Vagina (tissue), 2 donors: ENCODE data around the gene SPHK1.

ENCODE experiments used
- POLR2AphosphoS5 ChIP-seq, 2 donors: sonication (generic); formaldehyde crosslinking; IDR thresholded peaks; one replicate each; pipeline ENCODE4 v1.9.0; 2017; ENCODE audit warnings: antibody characterized with exemption in 2 of 2, mild to moderate bottlenecking in 2 of 2, low read depth in 1 of 2; ENCODE audit not compliant: insufficient read depth in 1 of 2
- TF ChIP-seq, protein P1 (sequence below), 3 experiments: fragments of 450-650 bp in 2 of 3; fragments of 200-600 bp in 1 of 3; sonication (generic) in 1 of 3; IDR thresholded peaks; one replicate each; pipeline ENCODE4 v1.5.1; 2017 to 2019; ENCODE audit warnings: antibody characterized with exemption in 3 of 3, mild to moderate bottlenecking in 2 of 3, moderate library complexity in 2 of 3

DNA sequence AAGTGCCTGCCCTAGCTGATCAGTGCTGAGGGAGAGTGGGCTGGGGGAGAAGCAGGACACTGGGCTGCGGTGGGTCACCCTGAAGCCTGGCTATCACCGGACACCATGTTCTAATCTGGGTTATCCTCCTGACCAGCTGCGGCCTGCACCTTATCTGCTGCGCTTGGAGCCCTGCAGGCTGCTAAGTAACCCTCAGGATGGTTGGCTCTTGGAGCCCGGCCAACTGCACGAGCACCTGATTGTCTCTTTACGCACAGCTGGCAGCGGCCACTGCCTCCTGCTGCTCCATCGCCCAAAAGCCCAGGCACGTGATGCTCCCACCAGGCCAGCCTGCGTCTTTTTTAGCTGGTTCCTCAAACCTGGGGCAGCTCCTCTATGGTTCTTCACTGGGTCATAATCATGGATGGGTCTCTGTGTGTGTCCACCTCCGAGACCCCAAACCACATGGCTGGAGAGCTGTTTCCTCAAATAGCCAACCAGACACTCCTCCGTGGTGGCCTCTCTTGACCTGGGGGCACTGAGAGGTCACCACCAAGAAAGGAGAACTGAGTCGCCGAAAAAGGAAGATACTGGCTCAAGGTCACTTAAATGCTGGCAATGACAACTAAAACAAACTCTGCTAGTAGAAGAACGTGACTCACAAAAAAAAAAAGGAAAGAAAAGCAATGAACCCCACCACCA, 21.7 kb downstream of the SPHK1 start:
- TF ChIP-seq, protein P1, sequence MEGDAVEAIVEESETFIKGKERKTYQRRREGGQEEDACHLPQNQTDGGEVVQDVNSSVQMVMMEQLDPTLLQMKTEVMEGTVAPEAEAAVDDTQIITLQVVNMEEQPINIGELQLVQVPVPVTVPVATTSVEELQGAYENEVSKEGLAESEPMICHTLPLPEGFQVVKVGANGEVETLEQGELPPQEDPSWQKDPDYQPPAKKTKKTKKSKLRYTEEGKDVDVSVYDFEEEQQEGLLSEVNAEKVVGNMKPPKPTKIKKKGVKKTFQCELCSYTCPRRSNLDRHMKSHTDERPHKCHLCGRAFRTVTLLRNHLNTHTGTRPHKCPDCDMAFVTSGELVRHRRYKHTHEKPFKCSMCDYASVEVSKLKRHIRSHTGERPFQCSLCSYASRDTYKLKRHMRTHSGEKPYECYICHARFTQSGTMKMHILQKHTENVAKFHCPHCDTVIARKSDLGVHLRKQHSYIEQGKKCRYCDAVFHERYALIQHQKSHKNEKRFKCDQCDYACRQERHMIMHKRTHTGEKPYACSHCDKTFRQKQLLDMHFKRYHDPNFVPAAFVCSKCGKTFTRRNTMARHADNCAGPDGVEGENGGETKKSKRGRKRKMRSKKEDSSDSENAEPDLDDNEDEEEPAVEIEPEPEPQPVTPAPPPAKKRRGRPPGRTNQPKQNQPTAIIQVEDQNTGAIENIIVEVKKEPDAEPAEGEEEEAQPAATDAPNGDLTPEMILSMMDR (IDR thresholded peaks at IDR 0.05): no peak
- no peak for TF ChIP-seq POLR2AphosphoS5 (IDR thresholded peaks at IDR 0.05; ENCODE audit: insufficient read depth in 1 of 2, low read depth in 1 of 2)
